ENCODE data around the gene PLXNA2. TPM values are rescaled to one million over a fixed set of nuclear protein-coding genes. Genes with fewer than 3 reads are reported as not detected.
A peak's percentile ranks its signal among the peaks of the same experiment; 100 is the strongest.

The PLXNA2 gene
- total RNA-seq, 1 experiment from 2014 or later: 21.1 TPM

GRCh38 chr1:208002672-208003071 lies 241.5 kb downstream of the PLXNA2 start:
- no peak for DNase-seq (ENCODE audit: low spot score)

- DNase-seq (ENCODE audit: low spot score): no peak
Observed at GRCh38 chr1:208002078-208002477, 242.1 kb downstream of the PLXNA2 start.

GRCh38 chr1:208000504-208000903 lies 243.7 kb downstream of the PLXNA2 start:
- no peak for DNase-seq (ENCODE audit: low spot score)

- DNase-seq (ENCODE audit: low spot score): no peak
Observed at GRCh38 chr1:207999972-208000371, 244.2 kb downstream of the PLXNA2 start.

- DNase-seq (ENCODE audit: low spot score): no peak
Observed at GRCh38 chr1:207999274-207999915, 244.8 kb downstream of the PLXNA2 start.

- no peak for DNase-seq (ENCODE audit: low spot score)
Observed at GRCh38 chr1:207998691-207999090, 245.5 kb downstream of the PLXNA2 start.

GRCh38 chr1:207997486-207998268 lies 246.5 kb downstream of the PLXNA2 start:
- DNase-seq (ENCODE audit: low spot score): peak; percentile 76

GRCh38 chr1:207996636-207997035 lies 247.5 kb downstream of the PLXNA2 start:
- no peak for DNase-seq (ENCODE audit: low spot score)

- DNase-seq (ENCODE audit: low spot score): no peak
Observed at GRCh38 chr1:207995576-207995975, 248.6 kb downstream of the PLXNA2 start.

- peak; percentile 24 for DNase-seq (ENCODE audit: low spot score)
Observed at GRCh38 chr1:207993477-207994445, 250.4 kb downstream of the PLXNA2 start.

- no peak for DNase-seq (ENCODE audit: low spot score)
Observed at GRCh38 chr1:207992677-207993236, 251.4 kb downstream of the PLXNA2 start.

- no peak for DNase-seq (ENCODE audit: low spot score)
Observed at GRCh38 chr1:207991583-207992026, 252.6 kb downstream of the PLXNA2 start.

GRCh38 chr1:207990876-207991582 lies 253.2 kb downstream of the PLXNA2 start:
- no peak for DNase-seq (ENCODE audit: low spot score)

GRCh38 chr1:207990455-207990854 lies 253.7 kb downstream of the PLXNA2 start:
- no peak for DNase-seq (ENCODE audit: low spot score)

GRCh38 chr1:207988326-207989165 lies 255.6 kb downstream of the PLXNA2 start:
- DNase-seq (ENCODE audit: low spot score): no peak

- no peak for DNase-seq (ENCODE audit: low spot score)
Observed at GRCh38 chr1:207987164-207987563, 257.0 kb downstream of the PLXNA2 start.

- no peak for DNase-seq (ENCODE audit: low spot score)
Observed at GRCh38 chr1:207985996-207986395, 258.2 kb downstream of the PLXNA2 start.

- DNase-seq (ENCODE audit: low spot score): no peak
Observed at GRCh38 chr1:207984831-207985572, 259.2 kb downstream of the PLXNA2 start.

GRCh38 chr1:207983044-207983635 lies 261.0 kb downstream of the PLXNA2 start:
- DNase-seq (ENCODE audit: low spot score): no peak
